K562 (cell line): ENCODE measurements around the gene AIFM1. TPM values are rescaled to one million over a fixed set of nuclear protein-coding genes. Genes with fewer than 3 reads are reported as not detected.

Experiments
- ARNT ChIP-seq, 2 experiments: fragments of 450-650 bp; IDR thresholded peaks; 2 replicates each; pipeline ENCODE4 v1.6.1; 2016; ENCODE audit warnings: mild to moderate bottlenecking in 1 of 2
- ATF6 ChIP-seq: sonication (generic); formaldehyde crosslinking; IDR thresholded peaks from 2 replicates; pipeline ENCODE4 v1.4.0; 2020; ENCODE audit warnings: mild to moderate bottlenecking, missing genetic modification reagents
- BHLHE40 ChIP-seq: IDR thresholded peaks from 2 replicates; pipeline ENCODE4 v1.6.1; 2011; ENCODE audit warnings: low read length, improper control_type of control experiment
- EP300 ChIP-seq: IDR thresholded peaks from 2 replicates; pipeline ENCODE4 v1.6.1; 2012; ENCODE audit warnings: low read length, improper control_type of control experiment
- ETV5 ChIP-seq: sonication (generic); formaldehyde crosslinking; IDR thresholded peaks from 2 replicates; pipeline ENCODE4 v1.4.0; 2020; ENCODE audit warnings: low read depth, mild to moderate bottlenecking, missing genetic modification reagents
- HNRNPH1 ChIP-seq: fragments of 200-400 bp; formaldehyde crosslinking; optimal IDR thresholded peaks from 2 replicates; pipeline ENCODE3; 2017; ENCODE audit warnings: low read depth, mild to moderate bottlenecking, low read length, moderate library complexity
- IRF2 ChIP-seq: sonication (generic); formaldehyde crosslinking; IDR thresholded peaks from 2 replicates; pipeline ENCODE4 v1.8.1; 2022; ENCODE audit warnings: mild to moderate bottlenecking, missing genetic modification reagents
- MAFG ChIP-seq: fragments of 450-650 bp; conservative IDR thresholded peaks from 2 replicates; pipeline ENCODE4 v1.6.1; 2016; ENCODE audit warnings: missing genetic modification characterization, missing compliant biosample characterization
- MCM7 ChIP-seq, 2 experiments: fragments of 450-650 bp; IDR thresholded peaks; 2 replicates each; pipeline ENCODE4 v1.6.1; 2016 to 2018
- MECOM ChIP-seq: fragments of 250-450 bp; sonication (Bioruptor Pico); IDR thresholded peaks from 2 replicates; pipeline ENCODE4 v1.8.0; 2022; ENCODE audit warnings: inconsistent platforms
- MLLT1 ChIP-seq, 2 experiments: fragments of 450-650 bp; IDR thresholded peaks; 2 replicates each; pipeline ENCODE4 v1.6.1; 2016
- NBN ChIP-seq: fragments of 450-650 bp; IDR thresholded peaks from 2 replicates; pipeline ENCODE4 v1.6.1; 2016; ENCODE audit warnings: low read depth, mild to moderate bottlenecking
- NFATC3 ChIP-seq: fragments of 450-650 bp; IDR thresholded peaks from 2 replicates; pipeline ENCODE4 v1.6.1; 2017; ENCODE audit warnings: mild to moderate bottlenecking
- RBM15 ChIP-seq: fragments of 200-400 bp; formaldehyde crosslinking; IDR thresholded peaks from 2 replicates; pipeline ENCODE4 v1.6.1; 2018; ENCODE audit warnings: mild to moderate bottlenecking, low read length, moderate library complexity; ENCODE audit not compliant: insufficient read depth
- RCOR1 ChIP-seq, 2 experiments: IDR thresholded peaks; 2 replicates each; pipeline ENCODE4 v1.6.1; 2012; ENCODE audit warnings: low read depth in 2 of 2, low read length in 2 of 2, borderline replicate concordance in 1 of 2, improper control_type of control experiment in 1 of 2
- SRSF3 ChIP-seq: fragments of 200-400 bp; formaldehyde crosslinking; IDR thresholded peaks from 2 replicates; pipeline ENCODE4 v1.6.1; 2016; ENCODE audit warnings: mild to moderate bottlenecking, low read length, moderate library complexity; ENCODE audit not compliant: insufficient read depth
- ZNF124 ChIP-seq: sonication (generic); formaldehyde crosslinking; IDR thresholded peaks from 2 replicates; pipeline ENCODE4 v1.8.1; 2022; ENCODE audit warnings: missing genetic modification reagents
- ZNF354B ChIP-seq: fragments of 250-450 bp; sonication (Bioruptor Pico); IDR thresholded peaks from 2 replicates; pipeline ENCODE4 v1.4.0; 2020
- ZNF707 ChIP-seq: fragments of 250-450 bp; sonication (Bioruptor Pico); conservative IDR thresholded peaks from 2 replicates; pipeline ENCODE4 v1.8.0; 2022; ENCODE audit warnings: inconsistent platforms, mild to moderate bottlenecking, moderate library complexity
- ZNF740 ChIP-seq, 3 experiments: fragments of 200-800 bp in 1 of 3; sonication (Bioruptor generic) in 1 of 3; sonication (generic) in 1 of 3; formaldehyde crosslinking in 1 of 3; IDR thresholded peaks; 2 replicates each; pipeline versions ENCODE4 v1.6.1 to v1.8.0; 2016 to 2022; ENCODE audit warnings: mild to moderate bottlenecking in 2 of 3, missing compliant biosample characterization in 2 of 3, missing genetic modification characterization in 2 of 3, missing genetic modification reagents in 1 of 3
- ZSCAN29 ChIP-seq: fragments of 450-650 bp; IDR thresholded peaks from 2 replicates; pipeline ENCODE4 v1.6.1; 2017
- polyA plus RNA-seq, 8 experiments: library from polyadenylated mRNA; depleted of rRNA in 4 of 8; stranded (reverse) in 5 of 8; unstranded in 3 of 8; fragments of >200 nt; fragmentation: Nextera tagmentation in 2 of 8; fragmentation: Illumina TruSeq in 1 of 8; extraction: Ambion mirVana in 2 of 8; extraction: Trizol in 1 of 8; gene quantifications; 2 replicates each; pipeline versions ENCODE4 v1.2.1 to v1.2.3, GENCODE V29; 2011 to 2014; ENCODE audit warnings: inconsistent platforms in 1 of 8, missing spikeins in 1 of 8
- total RNA-seq, 7 experiments: library from RNA; depleted of rRNA in 6 of 7; stranded (reverse); fragments of >200 nt in 6 of 7; fragmentation: Illumina TruSeq in 2 of 7; extraction: Trizol in 2 of 7; gene quantifications; 2 replicates each; pipeline versions ENCODE4 v1.2.1 to v1.2.3, GENCODE V29; 2011 to 2021; ENCODE audit warnings: low replicate concordance in 1 of 7
- TF ChIP-seq, protein P1 (sequence below), 3 experiments: IDR thresholded peaks in 2 of 3; conservative IDR thresholded peaks in 1 of 3; 2 replicates each; pipeline ENCODE4 v1.5.1; 2011 to 2012; ENCODE audit warnings: low read length in 3 of 3, mild to moderate bottlenecking in 3 of 3, control low read depth in 2 of 3, improper control_type of control experiment in 1 of 3, inconsistent platforms in 1 of 3, low read depth in 1 of 3, mixed read lengths in 1 of 3, moderate library complexity in 1 of 3; ENCODE audit not compliant: insufficient read depth in 2 of 3

The AIFM1 gene
- total and polyA plus RNA-seq, 9 of the 15 experiments (the other 6 are each of a cell fraction or from before 2014, with no cell fraction given) = 51.0 to 117 (median 91.2) TPM

- TF ChIP-seq EP300 = peak; percentile 68
- TF ChIP-seq NFATC3 = no peak
- no peak for TF ChIP-seq ZNF707 (CRISPR knock-in tag)
- no peak for TF ChIP-seq ARNT (IDR thresholded peaks at IDR 0.05)
- 0 out of 2 replicates have a peak, but pooled peaks have one; percentile 0 for TF ChIP-seq NBN
- TF ChIP-seq IRF2 (CRISPR knock-in tag) = 0 out of 2 replicates have a peak, but pooled peaks have one; percentile 28
- no peak for TF ChIP-seq ATF6 (CRISPR knock-in tag)
- TF ChIP-seq MLLT1 (IDR thresholded peaks at IDR 0.05) = no peak
- no peak for TF ChIP-seq ETV5 (CRISPR knock-in tag)
- TF ChIP-seq ZNF740 (CRISPR knock-in tag; IDR thresholded peaks at IDR 0.05) = peak; percentile 85
- 0 out of 4 replicates have a peak, but pooled peaks of 1 of the 2 experiments have one; percentile 34 for TF ChIP-seq ZNF740 (tag; IDR thresholded peaks at IDR 0.05)
- peak in 1 of 2 experiments; percentile 28; a peak in 1 of 4 replicates for TF ChIP-seq RCOR1 (IDR thresholded peaks at IDR 0.05; ENCODE audit: borderline replicate concordance in 1 of 2, low read depth in 2 of 2, low read length in 2 of 2)
- TF ChIP-seq ZNF124 (CRISPR knock-in tag) = no peak
- TF ChIP-seq, protein P1, sequence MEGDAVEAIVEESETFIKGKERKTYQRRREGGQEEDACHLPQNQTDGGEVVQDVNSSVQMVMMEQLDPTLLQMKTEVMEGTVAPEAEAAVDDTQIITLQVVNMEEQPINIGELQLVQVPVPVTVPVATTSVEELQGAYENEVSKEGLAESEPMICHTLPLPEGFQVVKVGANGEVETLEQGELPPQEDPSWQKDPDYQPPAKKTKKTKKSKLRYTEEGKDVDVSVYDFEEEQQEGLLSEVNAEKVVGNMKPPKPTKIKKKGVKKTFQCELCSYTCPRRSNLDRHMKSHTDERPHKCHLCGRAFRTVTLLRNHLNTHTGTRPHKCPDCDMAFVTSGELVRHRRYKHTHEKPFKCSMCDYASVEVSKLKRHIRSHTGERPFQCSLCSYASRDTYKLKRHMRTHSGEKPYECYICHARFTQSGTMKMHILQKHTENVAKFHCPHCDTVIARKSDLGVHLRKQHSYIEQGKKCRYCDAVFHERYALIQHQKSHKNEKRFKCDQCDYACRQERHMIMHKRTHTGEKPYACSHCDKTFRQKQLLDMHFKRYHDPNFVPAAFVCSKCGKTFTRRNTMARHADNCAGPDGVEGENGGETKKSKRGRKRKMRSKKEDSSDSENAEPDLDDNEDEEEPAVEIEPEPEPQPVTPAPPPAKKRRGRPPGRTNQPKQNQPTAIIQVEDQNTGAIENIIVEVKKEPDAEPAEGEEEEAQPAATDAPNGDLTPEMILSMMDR (IDR thresholded peaks at IDR 0.05 in 2 of 3, conservative IDR thresholded peaks at IDR 0.05 in 1 of 3; ENCODE audit: insufficient read depth in 2 of 3, low read depth in 1 of 3, low read length in 3 of 3) = peak; percentile 14 to 43 (median 23); a peak in 4 of 6 replicates
- no peak for TF ChIP-seq SRSF3
- TF ChIP-seq ZSCAN29 = no peak
- no peak for TF ChIP-seq MAFG (tag)
- TF ChIP-seq ZNF354B (CRISPR knock-in tag) = no peak
- TF ChIP-seq BHLHE40 = peak; percentile 87
- TF ChIP-seq MCM7 (IDR thresholded peaks at IDR 0.05) = no peak
- TF ChIP-seq MECOM = no peak
- TF ChIP-seq RBM15 = no peak
- TF ChIP-seq HNRNPH1 = no peak
Observed at GRCh38 chrX:130082244-130083106, 83.2 kb downstream of the AIFM1 start (continued).
